Neural progenitor cell (in vitro differentiated cells): ENCODE data around the gene NPY2R.

ENCODE experiments used
- EZH2 ChIP-seq: fragments of 200-600 bp; sonication (generic); IDR thresholded peaks from 2 replicates; pipeline ENCODE4 v1.6.1; 2017; ENCODE audit warnings: antibody characterized with exemption, mild to moderate bottlenecking, moderate library complexity
- EZH2phosphoT487 ChIP-seq: fragments of 200-600 bp; sonication (generic); IDR thresholded peaks from 2 replicates; pipeline ENCODE4 v1.6.1; 2017; ENCODE audit warnings: antibody characterized with exemption
- TF ChIP-seq, protein P1 (sequence below): fragments of 200-600 bp; sonication (generic); IDR thresholded peaks from 2 replicates; pipeline ENCODE4 v1.5.1; 2017; ENCODE audit warnings: antibody characterized with exemption, mild to moderate bottlenecking

DNA sequence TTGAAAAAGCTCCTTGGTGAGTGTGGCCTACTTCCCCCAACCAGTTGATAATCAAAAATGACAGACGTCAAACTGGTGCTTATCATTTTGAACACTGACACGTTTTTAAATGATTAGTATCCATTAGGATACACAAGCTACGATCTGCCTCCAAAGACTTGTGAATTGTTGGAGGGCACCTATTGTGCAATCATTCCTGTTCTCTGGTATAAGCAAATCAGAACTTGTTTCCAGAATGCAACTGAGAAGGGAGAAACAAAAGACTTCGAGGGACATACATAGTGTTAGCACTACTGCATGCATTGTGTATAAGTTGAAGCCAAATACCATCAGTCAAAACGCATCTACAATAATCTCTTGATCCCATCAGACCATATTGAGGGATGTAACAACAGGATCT lies 11.6 kb downstream of the NPY2R start:
- TF ChIP-seq, protein P1, sequence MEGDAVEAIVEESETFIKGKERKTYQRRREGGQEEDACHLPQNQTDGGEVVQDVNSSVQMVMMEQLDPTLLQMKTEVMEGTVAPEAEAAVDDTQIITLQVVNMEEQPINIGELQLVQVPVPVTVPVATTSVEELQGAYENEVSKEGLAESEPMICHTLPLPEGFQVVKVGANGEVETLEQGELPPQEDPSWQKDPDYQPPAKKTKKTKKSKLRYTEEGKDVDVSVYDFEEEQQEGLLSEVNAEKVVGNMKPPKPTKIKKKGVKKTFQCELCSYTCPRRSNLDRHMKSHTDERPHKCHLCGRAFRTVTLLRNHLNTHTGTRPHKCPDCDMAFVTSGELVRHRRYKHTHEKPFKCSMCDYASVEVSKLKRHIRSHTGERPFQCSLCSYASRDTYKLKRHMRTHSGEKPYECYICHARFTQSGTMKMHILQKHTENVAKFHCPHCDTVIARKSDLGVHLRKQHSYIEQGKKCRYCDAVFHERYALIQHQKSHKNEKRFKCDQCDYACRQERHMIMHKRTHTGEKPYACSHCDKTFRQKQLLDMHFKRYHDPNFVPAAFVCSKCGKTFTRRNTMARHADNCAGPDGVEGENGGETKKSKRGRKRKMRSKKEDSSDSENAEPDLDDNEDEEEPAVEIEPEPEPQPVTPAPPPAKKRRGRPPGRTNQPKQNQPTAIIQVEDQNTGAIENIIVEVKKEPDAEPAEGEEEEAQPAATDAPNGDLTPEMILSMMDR = no peak
- TF ChIP-seq EZH2 (no peak), EZH2phosphoT487 (no peak)
